ENCODE measurements around the gene MAML3. TPM values are rescaled to one million over a fixed set of nuclear protein-coding genes. Genes with fewer than 3 reads are reported as not detected.

The MAML3 gene
- total RNA-seq, 1 experiment from 2014 or later, result 5.9 TPM

DNA sequence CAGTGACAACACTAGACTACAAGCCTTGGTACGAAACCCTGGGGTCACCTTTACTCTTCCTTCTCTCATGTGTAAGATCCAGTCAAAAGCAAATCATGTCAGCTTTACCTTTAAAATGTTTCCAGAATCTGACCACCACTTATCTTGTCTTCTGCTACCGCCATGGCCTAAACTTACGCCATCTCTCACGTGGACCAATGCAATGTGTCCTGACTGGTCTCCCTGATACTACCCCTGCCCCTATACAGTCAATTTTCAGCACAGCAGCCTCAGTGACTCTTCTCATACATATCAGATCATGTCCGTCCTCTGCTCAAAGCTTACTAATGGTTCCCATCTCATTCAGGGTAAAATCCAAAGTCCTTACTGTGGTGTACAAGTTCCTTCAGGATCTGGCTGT, 15.0 kb upstream of the MAML3 start:
- no peaks in the 10 kb centered on the region for H3K27me3 ChIP-seq (ENCODE audit: control insufficient read depth, insufficient read depth, low read length)
- no peak overlapping the region for H3K4me3 ChIP-seq (ENCODE audit: insufficient read depth, low read depth, low read length)
- no peak for DNase-seq
- H3K36me3 ChIP-seq (replicated peaks; ENCODE audit: control insufficient read depth, insufficient read depth, low read length), result no peaks in the 10 kb centered on the region

DNA sequence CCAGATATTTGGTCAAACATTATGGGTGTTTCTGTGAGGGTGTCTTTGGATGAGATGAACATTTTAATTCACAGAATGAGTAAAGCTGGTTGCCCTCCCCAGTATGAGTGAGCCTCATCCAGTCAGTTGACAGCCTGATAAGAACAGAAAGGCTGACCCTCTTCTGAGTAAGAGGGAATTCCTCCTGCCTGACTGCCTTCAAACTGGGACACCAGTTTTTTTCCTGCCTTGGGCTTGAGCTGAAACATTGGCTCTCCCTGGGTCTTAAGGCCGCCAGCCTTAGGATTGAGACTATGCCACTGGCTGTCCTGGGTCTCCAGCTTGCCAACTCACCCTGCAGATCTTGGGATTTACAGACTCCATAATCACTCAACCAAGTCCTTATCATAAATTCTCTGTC, 14.5 kb upstream of the MAML3 start:
- H3K27me3 ChIP-seq (ENCODE audit: control insufficient read depth, insufficient read depth, low read length), result no peaks in the 10 kb centered on the region
- no peak for DNase-seq
- H3K4me3 ChIP-seq (ENCODE audit: insufficient read depth, low read depth, low read length), result no peak overlapping the region
- H3K36me3 ChIP-seq (replicated peaks; ENCODE audit: control insufficient read depth, insufficient read depth, low read length), result no peaks in the 10 kb centered on the region

DNA sequence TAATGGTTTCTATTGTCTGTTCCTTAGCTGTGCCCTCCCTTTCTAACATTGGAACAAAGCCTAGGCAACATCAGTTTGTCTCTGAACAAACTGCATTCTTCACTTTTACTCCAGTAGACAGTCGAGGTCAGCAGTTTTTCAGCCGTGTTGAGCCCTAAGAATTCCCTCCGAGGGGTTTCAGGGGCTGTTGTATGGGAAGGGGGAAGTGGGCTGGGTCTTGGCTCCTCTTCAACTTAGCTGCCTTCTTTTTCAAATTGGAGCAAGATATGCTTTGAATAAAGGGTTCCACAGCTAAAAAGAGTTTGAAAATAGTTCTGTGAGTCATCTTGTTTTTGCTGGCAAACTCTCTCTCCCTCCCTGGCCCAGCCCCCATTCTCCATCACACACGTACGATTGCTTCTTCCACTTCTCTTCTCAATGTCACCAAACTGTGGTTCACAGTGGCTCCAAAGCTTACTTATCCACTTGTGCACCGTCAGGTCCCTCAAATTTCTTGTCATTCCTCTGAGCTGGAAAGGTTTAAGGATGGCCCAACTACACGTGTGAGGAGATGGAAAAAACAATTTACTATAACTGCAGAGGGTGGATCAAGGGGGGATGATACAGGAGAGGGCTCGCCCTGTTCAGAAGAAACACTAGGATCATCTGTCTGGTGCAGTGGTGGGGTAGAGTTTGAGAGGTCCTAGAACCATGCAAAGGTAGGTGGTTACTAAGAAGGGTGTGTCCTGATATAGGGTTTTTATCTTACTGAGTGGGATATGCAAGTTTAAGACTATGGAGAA, 9.2 kb upstream of the MAML3 start:
- H3K27me3 ChIP-seq (ENCODE audit: control insufficient read depth, insufficient read depth, low read length), result no peaks in the 10 kb centered on the region
- no peak overlapping the region for H3K4me3 ChIP-seq (ENCODE audit: insufficient read depth, low read depth, low read length)
- DNase-seq, result no peak

DNA sequence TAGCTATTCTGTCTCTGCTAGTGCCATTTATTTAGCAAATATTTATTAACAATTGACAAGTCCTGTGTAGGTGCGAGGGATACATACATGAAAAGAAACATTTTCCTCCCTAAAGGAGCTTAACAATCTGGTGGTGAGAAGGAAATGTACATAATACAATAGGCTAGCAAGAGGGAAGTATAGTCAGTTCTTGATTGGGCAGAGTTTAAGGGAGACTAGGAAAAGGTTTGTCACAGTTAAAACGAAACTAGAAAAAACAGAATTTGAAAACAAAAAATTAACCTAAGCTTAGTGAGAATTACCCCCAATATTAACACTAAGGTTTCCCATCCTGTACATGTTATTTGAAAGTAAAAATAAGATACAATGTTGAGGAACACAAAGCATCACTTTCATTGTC, 8.6 kb upstream of the MAML3 start:
- no peak for DNase-seq
- no peaks in the 10 kb centered on the region for H3K27me3 ChIP-seq (ENCODE audit: control insufficient read depth, insufficient read depth, low read length)
- H3K36me3 ChIP-seq (replicated peaks; ENCODE audit: control insufficient read depth, insufficient read depth, low read length), result no peaks in the 10 kb centered on the region
- no peak overlapping the region for H3K4me3 ChIP-seq (ENCODE audit: insufficient read depth, low read depth, low read length)

More for the DNA sequence above, 9.2 kb upstream of the MAML3 start:
- H3K36me3 ChIP-seq (replicated peaks; ENCODE audit: control insufficient read depth, insufficient read depth, low read length), result no peaks in the 10 kb centered on the region

DNA sequence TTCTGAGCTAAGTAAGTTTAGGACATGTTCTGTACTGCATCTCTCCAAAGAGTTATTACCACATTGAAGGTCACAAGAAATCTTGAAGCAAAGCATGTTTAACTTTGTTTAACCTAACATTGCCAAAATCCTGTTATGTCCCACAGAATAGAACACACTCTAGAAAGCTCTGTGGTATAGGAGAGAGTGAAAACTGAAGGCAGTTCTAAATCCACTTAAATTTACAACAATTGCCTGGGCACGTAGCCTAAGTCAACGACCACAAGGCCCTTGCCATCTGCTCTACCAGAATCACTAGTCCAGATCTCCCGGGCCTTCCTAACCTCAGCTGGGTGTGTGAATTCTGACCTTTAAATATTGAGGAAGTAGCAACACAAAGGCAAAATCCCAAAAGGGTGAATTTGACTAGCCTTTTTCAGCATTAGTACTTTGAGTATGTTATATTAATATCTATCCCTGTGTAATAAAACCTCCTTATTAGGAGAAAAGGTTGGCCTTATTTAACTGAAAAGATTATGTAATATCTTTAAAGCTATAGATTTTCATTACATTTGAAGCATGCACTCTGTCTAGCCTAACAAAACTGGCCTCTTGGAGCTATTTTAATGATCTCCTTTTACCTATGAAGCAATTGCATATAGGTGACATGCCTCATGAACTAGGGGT, 4.5 kb upstream of the MAML3 start:
- Histone ChIP-seq H3K4me3 (ENCODE audit: insufficient read depth, low read depth, low read length) (no peak overlapping the region), H3K36me3 (replicated peaks; ENCODE audit: control insufficient read depth, insufficient read depth, low read length) (no peaks in the 10 kb centered on the region), H3K27me3 (ENCODE audit: control insufficient read depth, insufficient read depth, low read length) (no peaks in the 10 kb centered on the region)
- no peak for DNase-seq

DNA sequence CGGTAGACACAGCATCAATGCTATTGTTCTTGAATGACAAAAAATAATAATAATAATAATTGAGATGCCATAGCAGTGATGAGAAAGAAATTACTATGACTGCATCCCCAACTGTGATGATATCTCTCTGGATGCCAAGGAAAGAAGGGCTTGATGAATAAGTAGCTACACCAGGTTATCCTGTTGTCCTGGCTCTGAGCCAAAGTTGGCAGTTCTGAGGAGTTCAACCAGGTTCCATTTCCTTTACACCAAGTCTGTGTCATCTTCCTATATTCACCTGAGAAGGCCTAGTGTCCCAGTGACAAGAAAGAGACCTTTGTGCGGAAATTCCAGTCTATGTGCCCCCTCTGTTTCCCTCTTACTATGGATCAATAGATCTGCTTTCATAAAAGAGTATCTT, 3.4 kb upstream of the MAML3 start:
- no peak for DNase-seq
- Histone ChIP-seq H3K27me3 (ENCODE audit: control insufficient read depth, insufficient read depth, low read length) (no peaks in the 10 kb centered on the region; the same call in 1 of the 2 replicates), H3K4me3 (ENCODE audit: insufficient read depth, low read depth, low read length) (no peak overlapping the region), H3K36me3 (replicated peaks; ENCODE audit: control insufficient read depth, insufficient read depth, low read length) (no peaks in the 10 kb centered on the region)

DNA sequence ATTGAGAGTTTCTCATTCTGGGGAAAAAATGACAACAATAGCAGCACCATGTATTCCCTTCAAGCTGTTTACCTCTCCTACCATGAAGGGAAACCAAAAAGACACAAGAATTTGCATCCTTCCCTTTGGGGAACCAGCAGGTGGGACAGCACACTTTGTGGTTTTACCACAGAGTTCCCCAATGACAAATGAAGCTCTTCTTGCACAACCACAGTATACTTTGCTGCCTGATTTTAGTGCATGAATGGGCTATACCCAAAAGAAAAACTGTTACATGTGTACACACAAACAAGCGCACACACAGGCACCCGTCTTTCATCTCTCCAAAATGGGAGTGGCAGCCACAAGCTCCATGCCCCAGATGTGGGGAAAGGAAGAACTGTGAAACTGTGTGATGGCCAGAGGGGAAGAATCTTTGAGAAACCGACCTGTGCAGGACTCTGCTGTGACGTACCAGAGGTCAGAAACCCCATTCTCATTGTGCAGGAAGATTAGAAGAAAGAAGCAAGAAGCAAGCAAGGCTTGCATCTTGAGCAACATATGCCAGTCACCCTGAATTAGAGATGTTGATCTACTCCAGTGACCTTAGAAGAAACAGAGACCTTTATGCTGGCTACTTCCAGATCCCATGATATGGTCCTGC, 2.7 kb upstream of the MAML3 start:
- H3K4me3 ChIP-seq (ENCODE audit: insufficient read depth, low read depth, low read length), result no peak overlapping the region
- no peak for DNase-seq
- no peaks in the 10 kb centered on the region; the same call in 1 of the 2 replicates for H3K27me3 ChIP-seq (ENCODE audit: control insufficient read depth, insufficient read depth, low read length)
- no peaks in the 10 kb centered on the region for H3K36me3 ChIP-seq (replicated peaks; ENCODE audit: control insufficient read depth, insufficient read depth, low read length)

DNA sequence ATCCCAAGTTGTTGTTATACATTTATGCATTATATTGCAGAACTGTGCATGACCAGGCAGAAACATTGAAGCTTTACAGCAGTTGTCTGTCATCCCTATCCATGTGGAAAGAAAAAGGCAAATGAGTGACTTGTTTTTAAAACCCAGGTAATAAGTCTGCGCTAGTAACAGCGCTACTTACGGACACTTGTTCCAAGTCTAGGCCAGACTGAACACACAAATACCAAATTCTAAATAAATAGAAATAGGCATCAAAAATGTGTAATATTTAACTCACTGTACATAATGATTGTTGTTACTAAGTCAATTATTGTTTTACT, 548 bp upstream of the MAML3 start:
- no peak for DNase-seq

DNA sequence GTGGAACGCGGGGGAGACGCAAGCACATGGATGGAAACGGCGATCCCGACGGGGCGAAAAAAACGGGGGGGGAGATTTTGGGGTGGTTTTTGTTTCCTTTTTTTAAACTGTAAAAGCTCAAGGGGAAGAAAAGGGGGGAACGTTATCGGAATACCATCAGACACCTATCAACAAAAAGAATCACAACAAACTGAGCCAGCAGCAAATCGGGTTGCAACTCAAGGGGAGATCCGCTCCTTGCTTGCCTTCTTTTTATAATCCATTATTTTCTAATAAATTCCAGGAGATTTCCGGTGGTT, 616 bp downstream of the MAML3 start:
- DNase-seq, result peak; percentile 30
- Histone ChIP-seq H3K27me3 (ENCODE audit: control insufficient read depth, insufficient read depth, low read length) (no peaks in the 10 kb centered on the region; the same call in 1 of the 2 replicates), H3K36me3 (replicated peaks; ENCODE audit: control insufficient read depth, insufficient read depth, low read length) (no peaks in the 10 kb centered on the region), H3K4me3 (ENCODE audit: insufficient read depth, low read depth, low read length) (peak overlapping the region; percentile 82)

More for the DNA sequence above, 548 bp upstream of the MAML3 start:
- Histone ChIP-seq H3K36me3 (replicated peaks; ENCODE audit: control insufficient read depth, insufficient read depth, low read length) (no peaks in the 10 kb centered on the region), H3K4me3 (ENCODE audit: insufficient read depth, low read depth, low read length) (peak overlapping the region; percentile 82), H3K27me3 (ENCODE audit: control insufficient read depth, insufficient read depth, low read length) (no peaks in the 10 kb centered on the region; the same call in 1 of the 2 replicates)

DNA sequence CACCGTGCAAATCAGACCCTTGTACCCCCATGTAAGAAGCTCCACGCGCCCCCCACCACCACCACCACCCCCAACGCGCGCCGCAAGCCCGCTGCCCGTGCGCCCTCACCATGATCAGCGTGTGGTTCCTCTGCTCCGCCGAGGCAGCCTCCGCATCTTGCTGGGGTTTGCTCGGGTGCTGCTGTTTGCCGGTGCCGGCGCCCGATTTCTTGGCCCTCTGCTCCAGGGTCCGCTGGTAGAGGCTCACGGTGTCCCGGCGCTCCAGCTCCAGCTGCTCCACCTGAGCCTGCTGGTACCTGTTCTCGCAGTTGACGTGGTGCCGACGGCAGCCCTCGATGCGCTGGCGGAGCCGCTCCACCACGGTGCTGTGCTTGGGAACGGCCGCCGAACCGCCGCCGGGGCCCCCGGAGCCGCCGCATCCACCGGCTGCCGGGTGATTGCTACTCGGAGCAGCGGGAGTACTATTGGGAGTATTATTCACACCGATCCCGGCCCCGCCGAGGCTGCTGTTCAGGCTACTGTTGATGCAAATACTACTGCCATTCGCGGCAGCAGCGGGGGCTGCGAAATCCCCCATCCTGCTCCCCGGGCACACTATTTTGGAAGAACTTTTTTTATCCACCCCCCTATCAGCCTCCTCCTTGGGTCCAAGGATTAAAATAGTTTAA, 1.1 kb downstream of the MAML3 start:
- peak overlapping the region; percentile 82 for H3K4me3 ChIP-seq (ENCODE audit: insufficient read depth, low read depth, low read length)
- peak; percentile 71 for DNase-seq

DNA sequence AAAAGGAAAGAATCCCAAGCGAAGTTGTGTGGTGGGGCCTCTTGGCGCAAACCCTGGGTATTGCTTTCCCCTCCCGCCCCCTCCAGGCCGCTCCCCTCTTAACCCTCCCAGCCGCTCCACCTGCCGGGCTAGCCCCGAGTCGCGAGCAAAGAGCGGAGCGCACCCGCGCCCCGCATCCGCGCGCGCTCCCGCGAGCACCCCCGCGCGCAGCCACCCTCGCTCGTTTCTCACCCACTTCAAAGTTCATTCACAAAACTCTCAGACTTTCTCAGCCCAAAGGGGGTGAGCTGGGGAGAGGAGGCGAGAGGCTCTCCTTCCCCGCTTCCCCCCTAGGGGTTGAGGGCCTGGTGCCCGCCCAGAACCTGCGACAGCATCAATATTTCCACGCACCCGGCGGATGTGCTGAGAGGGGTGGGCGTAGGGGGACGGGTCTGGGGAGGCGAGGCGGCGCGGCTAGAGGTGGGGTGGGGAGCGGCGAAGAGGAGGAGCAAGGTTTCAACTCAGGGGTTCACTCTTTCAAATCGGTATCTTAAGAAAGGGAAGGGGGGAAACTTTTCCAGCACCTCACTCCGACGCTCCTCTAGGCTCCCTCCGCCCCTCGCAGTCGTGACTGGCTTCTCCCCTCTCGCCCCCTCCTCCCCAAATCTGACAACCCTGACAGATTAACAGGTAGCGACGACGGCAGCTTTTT, 1.8 kb downstream of the MAML3 start:
- Histone ChIP-seq H3K4me3 (ENCODE audit: insufficient read depth, low read depth, low read length) (peak overlapping the region; percentile 82), H3K36me3 (replicated peaks; ENCODE audit: control insufficient read depth, insufficient read depth, low read length) (no peaks in the 10 kb centered on the region), H3K27me3 (ENCODE audit: control insufficient read depth, insufficient read depth, low read length) (no peaks in the 10 kb centered on the region; the same call in 1 of the 2 replicates)
- DNase-seq, result peak; percentile 92

More for the DNA sequence above, 1.1 kb downstream of the MAML3 start:
- H3K36me3 ChIP-seq (replicated peaks; ENCODE audit: control insufficient read depth, insufficient read depth, low read length), result no peaks in the 10 kb centered on the region
- no peaks in the 10 kb centered on the region; the same call in 1 of the 2 replicates for H3K27me3 ChIP-seq (ENCODE audit: control insufficient read depth, insufficient read depth, low read length)

DNA sequence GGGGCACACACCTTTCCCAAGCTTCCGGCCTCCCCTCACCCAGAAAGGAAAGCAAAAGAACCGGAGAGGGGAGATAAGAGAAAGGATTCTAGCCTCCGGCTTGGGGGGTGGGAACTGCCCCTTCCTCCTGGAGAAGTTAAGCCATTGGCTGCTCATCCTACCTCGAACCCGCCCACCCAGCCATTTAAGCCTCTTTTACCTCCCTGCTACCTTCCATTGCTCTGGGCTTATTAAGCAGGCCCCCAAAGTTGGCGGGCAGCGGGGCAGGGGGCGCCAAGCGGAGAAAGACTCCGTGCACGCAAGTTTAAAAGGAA, 2.3 kb downstream of the MAML3 start:
- peak; percentile 95 for DNase-seq
- Histone ChIP-seq H3K27me3 (ENCODE audit: control insufficient read depth, insufficient read depth, low read length) (no peaks in the 10 kb centered on the region; the same call in 1 of the 2 replicates), H3K36me3 (replicated peaks; ENCODE audit: control insufficient read depth, insufficient read depth, low read length) (no peaks in the 10 kb centered on the region)

DNA sequence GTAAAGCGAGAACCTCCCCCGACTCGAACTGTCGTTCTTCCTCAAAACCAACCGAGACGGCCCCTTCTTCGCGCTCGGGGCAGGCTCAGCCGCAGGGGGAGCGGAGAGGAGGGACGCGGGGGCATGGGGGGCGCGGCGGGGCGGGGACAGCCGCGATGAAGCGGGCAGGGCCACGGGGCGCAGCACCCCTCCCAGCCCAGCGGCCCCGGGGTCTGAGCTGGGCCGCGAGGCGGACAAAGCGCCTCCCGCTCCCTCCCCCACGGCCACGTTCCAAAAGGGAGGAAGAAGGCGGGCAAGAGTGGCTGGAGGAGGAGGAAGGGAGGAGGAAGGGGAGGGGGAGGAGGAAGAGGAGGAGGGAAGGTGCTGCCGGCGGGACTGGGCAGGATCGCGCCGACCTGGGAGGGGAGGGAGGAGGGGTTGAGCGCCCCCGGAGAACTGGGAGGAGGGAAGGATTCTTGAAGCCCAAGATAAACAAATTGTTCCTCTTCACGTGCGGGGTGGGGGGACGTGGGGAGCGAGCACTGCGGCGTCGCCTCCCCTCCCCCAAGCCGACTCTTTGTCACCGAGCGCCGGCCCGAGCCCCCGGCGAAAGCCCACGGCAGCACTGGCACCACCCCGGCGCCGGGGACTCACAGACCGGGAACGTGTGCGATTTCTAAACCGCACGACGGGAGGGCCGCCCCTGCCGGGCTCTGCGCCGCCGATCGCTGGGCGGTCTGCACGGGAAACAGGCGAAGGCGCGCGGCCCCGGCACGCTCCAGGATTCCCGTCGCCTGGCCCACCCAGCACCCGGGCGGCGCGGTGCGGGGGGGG, 2.9 kb downstream of the MAML3 start:
- no peaks in the 10 kb centered on the region for H3K36me3 ChIP-seq (replicated peaks; ENCODE audit: control insufficient read depth, insufficient read depth, low read length)
- no peaks in the 10 kb centered on the region; the same call in 1 of the 2 replicates for H3K27me3 ChIP-seq (ENCODE audit: control insufficient read depth, insufficient read depth, low read length)
- DNase-seq, result peak; percentile 90
- H3K4me3 ChIP-seq (ENCODE audit: insufficient read depth, low read depth, low read length), result peak overlapping the region; percentile 82

More for the DNA sequence above, 2.3 kb downstream of the MAML3 start:
- peak overlapping the region; percentile 82 for H3K4me3 ChIP-seq (ENCODE audit: insufficient read depth, low read depth, low read length)

DNA sequence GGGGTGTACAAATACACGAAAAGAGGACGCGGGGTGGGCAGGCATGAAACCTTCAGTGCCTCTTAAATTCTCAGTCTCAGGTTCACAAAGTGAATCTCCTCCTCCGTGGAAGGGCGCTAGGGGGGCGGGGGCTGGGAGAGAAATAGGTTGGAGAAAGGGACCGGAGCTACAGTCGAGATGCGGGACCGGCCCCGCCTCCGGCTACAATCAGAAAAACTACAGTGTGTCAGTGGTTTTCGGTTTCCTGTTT, 3.4 kb downstream of the MAML3 start:
- peak overlapping the region; percentile 82 for H3K4me3 ChIP-seq (ENCODE audit: insufficient read depth, low read depth, low read length)
- no peaks in the 10 kb centered on the region; the same call in 1 of the 2 replicates for H3K27me3 ChIP-seq (ENCODE audit: control insufficient read depth, insufficient read depth, low read length)
- no peak for DNase-seq
- H3K36me3 ChIP-seq (replicated peaks; ENCODE audit: control insufficient read depth, insufficient read depth, low read length), result no peaks in the 10 kb centered on the region

Measured in H7 (cell line).